ENCODE results near the gene PIP5K1B. TPM values are rescaled to one million over a fixed set of nuclear protein-coding genes. Genes with fewer than 3 reads are reported as not detected.

PIP5K1B gene
- total and polyA plus RNA-seq, 2 experiments from 2014 or later, result 1.3 to 2.8 TPM

GRCh38 chr9:68919661-68920060 lies 214.6 kb downstream of the PIP5K1B start (continued):
- TF ChIP-seq, protein P1, sequence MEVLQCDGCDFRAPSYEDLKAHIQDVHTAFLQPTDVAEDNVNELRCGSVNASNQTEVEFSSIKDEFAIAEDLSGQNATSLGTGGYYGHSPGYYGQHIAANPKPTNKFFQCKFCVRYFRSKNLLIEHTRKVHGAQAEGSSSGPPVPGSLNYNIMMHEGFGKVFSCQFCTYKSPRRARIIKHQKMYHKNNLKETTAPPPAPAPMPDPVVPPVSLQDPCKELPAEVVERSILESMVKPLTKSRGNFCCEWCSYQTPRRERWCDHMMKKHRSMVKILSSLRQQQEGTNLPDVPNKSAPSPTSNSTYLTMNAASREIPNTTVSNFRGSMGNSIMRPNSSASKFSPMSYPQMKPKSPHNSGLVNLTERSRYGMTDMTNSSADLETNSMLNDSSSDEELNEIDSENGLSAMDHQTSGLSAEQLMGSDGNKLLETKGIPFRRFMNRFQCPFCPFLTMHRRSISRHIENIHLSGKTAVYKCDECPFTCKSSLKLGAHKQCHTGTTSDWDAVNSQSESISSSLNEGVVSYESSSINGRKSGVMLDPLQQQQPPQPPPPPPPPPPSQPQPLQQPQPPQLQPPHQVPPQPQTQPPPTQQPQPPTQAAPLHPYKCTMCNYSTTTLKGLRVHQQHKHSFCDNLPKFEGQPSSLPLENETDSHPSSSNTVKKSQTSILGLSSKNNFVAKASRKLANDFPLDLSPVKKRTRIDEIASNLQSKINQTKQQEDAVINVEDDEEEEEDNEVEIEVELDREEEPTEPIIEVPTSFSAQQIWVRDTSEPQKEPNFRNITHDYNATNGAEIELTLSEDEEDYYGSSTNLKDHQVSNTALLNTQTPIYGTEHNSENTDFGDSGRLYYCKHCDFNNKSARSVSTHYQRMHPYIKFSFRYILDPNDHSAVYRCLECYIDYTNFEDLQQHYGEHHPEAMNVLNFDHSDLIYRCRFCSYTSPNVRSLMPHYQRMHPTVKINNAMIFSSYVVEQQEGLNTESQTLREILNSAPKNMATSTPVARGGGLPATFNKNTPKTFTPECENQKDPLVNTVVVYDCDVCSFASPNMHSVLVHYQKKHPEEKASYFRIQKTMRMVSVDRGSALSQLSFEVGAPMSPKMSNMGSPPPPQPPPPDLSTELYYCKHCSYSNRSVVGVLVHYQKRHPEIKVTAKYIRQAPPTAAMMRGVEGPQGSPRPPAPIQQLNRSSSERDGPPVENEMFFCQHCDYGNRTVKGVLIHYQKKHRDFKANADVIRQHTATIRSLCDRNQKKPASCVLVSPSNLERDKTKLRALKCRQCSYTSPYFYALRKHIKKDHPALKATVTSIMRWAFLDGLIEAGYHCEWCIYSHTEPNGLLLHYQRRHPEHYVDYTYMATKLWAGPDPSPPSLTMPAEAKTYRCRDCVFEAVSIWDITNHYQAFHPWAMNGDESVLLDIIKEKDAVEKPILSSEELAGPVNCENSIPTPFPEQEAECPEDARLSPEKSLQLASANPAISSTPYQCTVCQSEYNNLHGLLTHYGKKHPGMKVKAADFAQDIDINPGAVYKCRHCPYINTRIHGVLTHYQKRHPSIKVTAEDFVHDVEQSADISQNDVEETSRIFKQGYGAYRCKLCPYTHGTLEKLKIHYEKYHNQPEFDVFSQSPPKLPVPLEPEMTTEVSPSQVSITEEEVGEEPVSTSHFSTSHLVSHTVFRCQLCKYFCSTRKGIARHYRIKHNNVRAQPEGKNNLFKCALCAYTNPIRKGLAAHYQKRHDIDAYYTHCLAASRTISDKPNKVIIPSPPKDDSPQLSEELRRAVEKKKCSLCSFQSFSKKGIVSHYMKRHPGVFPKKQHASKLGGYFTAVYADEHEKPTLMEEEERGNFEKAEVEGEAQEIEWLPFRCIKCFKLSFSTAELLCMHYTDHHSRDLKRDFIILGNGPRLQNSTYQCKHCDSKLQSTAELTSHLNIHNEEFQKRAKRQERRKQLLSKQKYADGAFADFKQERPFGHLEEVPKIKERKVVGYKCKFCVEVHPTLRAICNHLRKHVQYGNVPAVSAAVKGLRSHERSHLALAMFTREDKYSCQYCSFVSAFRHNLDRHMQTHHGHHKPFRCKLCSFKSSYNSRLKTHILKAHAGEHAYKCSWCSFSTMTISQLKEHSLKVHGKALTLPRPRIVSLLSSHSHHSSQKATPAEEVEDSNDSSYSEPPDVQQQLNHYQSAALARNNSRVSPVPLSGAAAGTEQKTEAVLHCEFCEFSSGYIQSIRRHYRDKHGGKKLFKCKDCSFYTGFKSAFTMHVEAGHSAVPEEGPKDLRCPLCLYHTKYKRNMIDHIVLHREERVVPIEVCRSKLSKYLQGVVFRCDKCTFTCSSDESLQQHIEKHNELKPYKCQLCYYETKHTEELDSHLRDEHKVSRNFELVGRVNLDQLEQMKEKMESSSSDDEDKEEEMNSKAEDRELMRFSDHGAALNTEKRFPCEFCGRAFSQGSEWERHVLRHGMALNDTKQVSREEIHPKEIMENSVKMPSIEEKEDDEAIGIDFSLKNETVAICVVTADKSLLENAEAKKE (CRISPR knock-in tag; IDR thresholded peaks at IDR 0.05), result no peak

GRCh38 chr9:68920921-68921320 lies 215.9 kb downstream of the PIP5K1B start:
- H3K27me3 Mint-ChIP-seq (ENCODE audit: insufficient read depth, low read depth, poor library complexity), result peaks cover 2% of the 10 kb centered on the region
- no peaks in the 10 kb centered on the region for H4K20me1 ChIP-seq (replicated peaks; ENCODE audit: insufficient read depth)
- peaks cover 8% of the 10 kb centered on the region; the same call in 2 of the 3 replicates for H3K4me1 Mint-ChIP-seq
- H3K9me3 Mint-ChIP-seq, result no peaks in the 10 kb centered on the region
- H3K9me2 ChIP-seq (ENCODE audit: insufficient read depth), result no peaks in the 10 kb centered on the region
- H3K4me3 Mint-ChIP-seq, result no peak overlapping the region
- no peaks in the 10 kb centered on the region for H3F3A ChIP-seq (replicated peaks; ENCODE audit: low read depth)
- no peak overlapping the region for H3K27ac ChIP-seq (ENCODE audit: low read depth)
- DNase-seq (ENCODE audit: low spot score), result no peak
- H3K36me3 ChIP-seq (ENCODE audit: insufficient read depth), result no peaks in the 10 kb centered on the region
- no peak overlapping the region for H2AFZ ChIP-seq
- H3K27ac Mint-ChIP-seq, result no peak overlapping the region
- ATAC-seq, result no peak
- peaks cover 3% of the 10 kb centered on the region; the same call in 1 of the 2 replicates for H3K4me1 ChIP-seq (ENCODE audit: insufficient read depth)
- TF ChIP-seq JUNB (IDR thresholded peaks at IDR 0.05; ENCODE audit: unreplicated experiment), result no peak
- TF ChIP-seq CREB1 (CRISPR knock-in tag; IDR thresholded peaks at IDR 0.05; ENCODE audit: low read depth), result no peak
- TF ChIP-seq ETS1 (IDR thresholded peaks at IDR 0.05), result no peak
- no peak for TF ChIP-seq ZNF114 (CRISPR knock-in tag; IDR thresholded peaks at IDR 0.05)
- TF ChIP-seq, protein P2, sequence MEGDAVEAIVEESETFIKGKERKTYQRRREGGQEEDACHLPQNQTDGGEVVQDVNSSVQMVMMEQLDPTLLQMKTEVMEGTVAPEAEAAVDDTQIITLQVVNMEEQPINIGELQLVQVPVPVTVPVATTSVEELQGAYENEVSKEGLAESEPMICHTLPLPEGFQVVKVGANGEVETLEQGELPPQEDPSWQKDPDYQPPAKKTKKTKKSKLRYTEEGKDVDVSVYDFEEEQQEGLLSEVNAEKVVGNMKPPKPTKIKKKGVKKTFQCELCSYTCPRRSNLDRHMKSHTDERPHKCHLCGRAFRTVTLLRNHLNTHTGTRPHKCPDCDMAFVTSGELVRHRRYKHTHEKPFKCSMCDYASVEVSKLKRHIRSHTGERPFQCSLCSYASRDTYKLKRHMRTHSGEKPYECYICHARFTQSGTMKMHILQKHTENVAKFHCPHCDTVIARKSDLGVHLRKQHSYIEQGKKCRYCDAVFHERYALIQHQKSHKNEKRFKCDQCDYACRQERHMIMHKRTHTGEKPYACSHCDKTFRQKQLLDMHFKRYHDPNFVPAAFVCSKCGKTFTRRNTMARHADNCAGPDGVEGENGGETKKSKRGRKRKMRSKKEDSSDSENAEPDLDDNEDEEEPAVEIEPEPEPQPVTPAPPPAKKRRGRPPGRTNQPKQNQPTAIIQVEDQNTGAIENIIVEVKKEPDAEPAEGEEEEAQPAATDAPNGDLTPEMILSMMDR (conservative IDR thresholded peaks at IDR 0.05; ENCODE audit: low read depth in 2 of 2), result no peak
- no peak for TF ChIP-seq REST (IDR thresholded peaks at IDR 0.05; ENCODE audit: unreplicated experiment)
- TF ChIP-seq EZH2 (IDR thresholded peaks at IDR 0.05; ENCODE audit: low read depth, unreplicated experiment), result no peak
- TF ChIP-seq STAT1 (IDR thresholded peaks at IDR 0.05; ENCODE audit: unreplicated experiment), result no peak
- no peak for TF ChIP-seq EZH2phosphoT487 (IDR thresholded peaks at IDR 0.05; ENCODE audit: unreplicated experiment)
- no peak for TF ChIP-seq ZNF331 (CRISPR knock-in tag; IDR thresholded peaks at IDR 0.05; ENCODE audit: low read depth)
- TF ChIP-seq NANOG (IDR thresholded peaks at IDR 0.05; ENCODE audit: borderline replicate concordance), result no peak
- no peak overlapping the region for H3K4me3 ChIP-seq
- no peaks in the 10 kb centered on the region for H3K79me2 ChIP-seq (replicated peaks; ENCODE audit: insufficient read depth)
- H3K36me3 Mint-ChIP-seq (ENCODE audit: low read depth), result peaks cover 4% of the 10 kb centered on the region; the same call in 1 of the 3 replicates
- no peak overlapping the region for H3K4me2 ChIP-seq
- H3K27me3 ChIP-seq (ENCODE audit: insufficient read depth), result no peaks in the 10 kb centered on the region

Data from GM23338 (cell line).